Activated CD4-positive, alpha-beta T cell treated with anti-CD3 and anti-CD28 coated beads, Interleukin-2, amount 10 ng/mL, durations not matched to agents 24 days and 14 days (primary cell): ENCODE results near the gene EXOC3L1. TPM values are rescaled to one million over a fixed set of nuclear protein-coding genes. Genes with fewer than 3 reads are reported as not detected.

ENCODE experiments used
- DNase-seq: peaks from one replicate; pipeline ENCODE4 v3.0.0; 2022
- H3K27ac Mint-ChIP-seq: one replicate; pipeline ENCODE4 v1.8.0; 2022; ENCODE audit warnings: mild to moderate bottlenecking, mixed read lengths
- H3K27me3 Mint-ChIP-seq: one replicate; pipeline ENCODE4 v1.8.0; 2022; ENCODE audit warnings: mixed read lengths
- H3K36me3 Mint-ChIP-seq: one replicate; pipeline ENCODE4 v1.8.0; 2022; ENCODE audit warnings: low read depth, mild to moderate bottlenecking, mixed read lengths
- H3K4me1 Mint-ChIP-seq: one replicate; pipeline ENCODE4 v1.8.0; 2021; ENCODE audit warnings: mixed read lengths
- H3K4me3 Mint-ChIP-seq: one replicate; pipeline ENCODE4 v1.8.0; 2022; ENCODE audit warnings: mild to moderate bottlenecking, moderate library complexity, mixed read lengths
- H3K9me3 Mint-ChIP-seq: one replicate; pipeline ENCODE4 v1.8.0; 2021; ENCODE audit warnings: mixed read lengths
- intact Hi-C: fragments of 100-400 bp; cut with micrococcal nuclease; formaldehyde crosslinking; loops from one replicate; pipeline ENCODE4 v1.15.1; 2023
- total RNA-seq: library from RNA; stranded (reverse); gene quantifications from 2 replicates; pipeline ENCODE4 v1.2.3, GENCODE V29; 2022

EXOC3L1 gene
- total RNA-seq, 1 donor from 2014 or later = 0.12 TPM

GRCh38 chr16:67208154-67208896, 18.4 kb upstream of the EXOC3L1 start:
- no peaks in the 10 kb centered on the region for H3K4me1 Mint-ChIP-seq
- no peak for DNase-seq
- no peak overlapping the region for H3K27ac Mint-ChIP-seq
- no peak overlapping the region for H3K4me3 Mint-ChIP-seq
- H3K36me3 Mint-ChIP-seq = peaks cover 4% of the 10 kb centered on the region
- no peaks in the 10 kb centered on the region for H3K27me3 Mint-ChIP-seq
- no peaks in the 10 kb centered on the region for H3K9me3 Mint-ChIP-seq
- intact Hi-C loops = no loop called here

GRCh38 chr16:67207249-67208091, 17.5 kb upstream of the EXOC3L1 start:
- H3K27me3 Mint-ChIP-seq = no peaks in the 10 kb centered on the region
- no peaks in the 10 kb centered on the region for H3K4me1 Mint-ChIP-seq
- intact Hi-C loops = no loop called here
- H3K4me3 Mint-ChIP-seq = no peak overlapping the region
- H3K36me3 Mint-ChIP-seq = peaks cover 4% of the 10 kb centered on the region
- H3K9me3 Mint-ChIP-seq = no peaks in the 10 kb centered on the region
- no peak for DNase-seq
- H3K27ac Mint-ChIP-seq = no peak overlapping the region

- intact Hi-C loops = no loop called here
- Mint-ChIP-seq H3K27ac (no peak overlapping the region), H3K27me3 (no peaks in the 10 kb centered on the region), H3K36me3 (peaks cover 4% of the 10 kb centered on the region), H3K9me3 (no peaks in the 10 kb centered on the region), H3K4me3 (no peak overlapping the region), H3K4me1 (no peaks in the 10 kb centered on the region)
- no peak for DNase-seq
These were observed 16.9 kb upstream of the EXOC3L1 start for GRCh38 chr16:67206838-67207248.

GRCh38 chr16:67206129-67206837, 16.3 kb upstream of the EXOC3L1 start:
- no peaks in the 10 kb centered on the region for H3K27me3 Mint-ChIP-seq
- peaks cover 5% of the 10 kb centered on the region for H3K36me3 Mint-ChIP-seq
- no peak overlapping the region for H3K4me3 Mint-ChIP-seq
- intact Hi-C loops = no loop called here
- H3K9me3 Mint-ChIP-seq = no peaks in the 10 kb centered on the region
- H3K4me1 Mint-ChIP-seq = no peaks in the 10 kb centered on the region
- H3K27ac Mint-ChIP-seq = peak overlapping the region; percentile 39
- no peak for DNase-seq

GRCh38 chr16:67204076-67204475, 14.1 kb upstream of the EXOC3L1 start:
- Mint-ChIP-seq H3K4me3 (no peak overlapping the region), H3K27ac (no peak overlapping the region), H3K9me3 (no peaks in the 10 kb centered on the region), H3K36me3 (peaks cover 16% of the 10 kb centered on the region), H3K27me3 (no peaks in the 10 kb centered on the region), H3K4me1 (no peaks in the 10 kb centered on the region)
- DNase-seq = no peak
- intact Hi-C loops = no loop called here

- no peaks in the 10 kb centered on the region for H3K9me3 Mint-ChIP-seq
- intact Hi-C loops = no loop called here
- H3K4me3 Mint-ChIP-seq = no peak overlapping the region
- H3K27me3 Mint-ChIP-seq = no peaks in the 10 kb centered on the region
- H3K36me3 Mint-ChIP-seq = peaks cover 22% of the 10 kb centered on the region
- no peak for DNase-seq
- H3K27ac Mint-ChIP-seq = no peak overlapping the region
- H3K4me1 Mint-ChIP-seq = no peaks in the 10 kb centered on the region
These were observed 13.1 kb upstream of the EXOC3L1 start for GRCh38 chr16:67202956-67203493.

- Mint-ChIP-seq H3K4me1 (peaks cover 3% of the 10 kb centered on the region), H3K36me3 (peaks cover 28% of the 10 kb centered on the region), H3K9me3 (no peaks in the 10 kb centered on the region), H3K4me3 (no peak overlapping the region), H3K27me3 (no peaks in the 10 kb centered on the region), H3K27ac (no peak overlapping the region)
- intact Hi-C loops = no loop called here
- DNase-seq = no peak
These were observed 12.5 kb upstream of the EXOC3L1 start for GRCh38 chr16:67202426-67202825.

- intact Hi-C loops = no loop called here
- no peaks in the 10 kb centered on the region for H3K9me3 Mint-ChIP-seq
- H3K4me1 Mint-ChIP-seq = peaks cover 8% of the 10 kb centered on the region
- H3K36me3 Mint-ChIP-seq = peaks cover 33% of the 10 kb centered on the region
- no peak for DNase-seq
- H3K4me3 Mint-ChIP-seq = no peak overlapping the region
- no peaks in the 10 kb centered on the region for H3K27me3 Mint-ChIP-seq
- no peak overlapping the region for H3K27ac Mint-ChIP-seq
These were observed 11.7 kb upstream of the EXOC3L1 start for GRCh38 chr16:67201411-67202345.

- Mint-ChIP-seq H3K36me3 (peaks cover 39% of the 10 kb centered on the region), H3K27ac (no peak overlapping the region), H3K9me3 (no peaks in the 10 kb centered on the region), H3K4me3 (no peak overlapping the region), H3K27me3 (no peaks in the 10 kb centered on the region), H3K4me1 (peaks cover 9% of the 10 kb centered on the region)
- intact Hi-C loops = no loop called here
- DNase-seq = no peak
These were observed 10.6 kb upstream of the EXOC3L1 start for GRCh38 chr16:67200491-67200890.

- Mint-ChIP-seq H3K9me3 (no peaks in the 10 kb centered on the region), H3K4me3 (no peak overlapping the region), H3K36me3 (peaks cover 46% of the 10 kb centered on the region), H3K27me3 (no peaks in the 10 kb centered on the region), H3K4me1 (peaks cover 9% of the 10 kb centered on the region), H3K27ac (no peak overlapping the region)
- intact Hi-C loops = no loop called here
- no peak for DNase-seq
These were observed 9.9 kb upstream of the EXOC3L1 start for GRCh38 chr16:67199808-67200198.

- Mint-ChIP-seq H3K36me3 (peaks cover 51% of the 10 kb centered on the region), H3K4me3 (no peak within 1 kb of the TSS), H3K4me1 (peaks cover 12% of the 10 kb centered on the region), H3K27ac (no peak within 1 kb of the TSS), H3K27me3 (no peaks in the 10 kb centered on the region), H3K9me3 (no peaks in the 10 kb centered on the region)
- DNase-seq = no peak
- intact Hi-C loops = no loop called here
These were observed 9.3 kb upstream of the EXOC3L1 start, which contains the start of gene ELMO3 for GRCh38 chr16:67199011-67199807. TSS of gene ELMO3 (plus strand) at chr16:67199131. CDS start at chr16:67199327, 196 bp downstream.

GRCh38 chr16:67198238-67198734, 8.3 kb upstream of the EXOC3L1 start:
- intact Hi-C loops = no loop called here
- Mint-ChIP-seq H3K27ac (no peak overlapping the region), H3K36me3 (peaks cover 60% of the 10 kb centered on the region), H3K9me3 (no peaks in the 10 kb centered on the region), H3K4me3 (no peak overlapping the region), H3K27me3 (no peaks in the 10 kb centered on the region), H3K4me1 (peaks cover 20% of the 10 kb centered on the region)
- DNase-seq = no peak
